SK-N-MC (cell line): Measurements from ENCODE around the gene CNPPD1.

Experiments
- EZH2 ChIP-seq: fragments of 200-600 bp; sonication (generic); IDR thresholded peaks from one replicate; pipeline ENCODE4 v1.6.1; 2017; ENCODE audit warnings: antibody characterized with exemption
- POLR2AphosphoS5 ChIP-seq: IDR thresholded peaks from 2 replicates; pipeline ENCODE4 v1.6.1; 2012; ENCODE audit warnings: mild to moderate bottlenecking, low read depth, low read length, borderline replicate concordance

GRCh38 chr2:219181531-219181930, 4.8 kb upstream of the CNPPD1 start:
- TF ChIP-seq EZH2 (no peak), POLR2AphosphoS5 (no peak)
